Bronchial epithelial cell (primary cell): ENCODE data around the gene WDR64. TPM values are rescaled to one million over a fixed set of nuclear protein-coding genes. Genes with fewer than 3 reads are reported as not detected.

Experiments
- DNase-seq: peaks from one replicate; pipeline ENCODE4 v3.0.0-alpha.2; 2010; ENCODE audit warnings: low read depth
- FAIRE-seq: peaks from 2 replicates; lab custom pipeline; 2011; peaks lifted over from hg19 to GRCh38; lab: Jason Lieb, UNC
- H3K27me3 ChIP-seq: 2 replicates; pipeline ENCODE4 v1.5.1; 2011; ENCODE audit warnings: low read length; ENCODE audit not compliant: control insufficient read depth, insufficient read depth
- H3K36me3 ChIP-seq: 2 replicates; pipeline ENCODE4 v1.5.1; 2011; ENCODE audit warnings: low read length; ENCODE audit not compliant: control insufficient read depth, insufficient read depth
- H3K4me3 ChIP-seq: 2 replicates; pipeline ENCODE4 v1.5.1; 2011; ENCODE audit warnings: mild to moderate bottlenecking, low read depth, low read length, control low read depth
- CTCF ChIP-seq: IDR thresholded peaks from 2 replicates; pipeline ENCODE4 v1.5.1; 2011; ENCODE audit warnings: mild to moderate bottlenecking, moderate library complexity, low read length, control low read depth, inconsistent platforms; ENCODE audit not compliant: insufficient read depth, severe bottlenecking
- total RNA-seq: library from RNA; depleted of rRNA; stranded (reverse); fragments of >200 nt; gene quantifications from 2 replicates; pipeline ENCODE4 v1.2.1, GENCODE V29; 2014

The WDR64 gene
- total RNA-seq, 1 donor from 2014 or later = not detected

- TF ChIP-seq CTCF = no peak
- DNase-seq (no peak), FAIRE-seq (no peak)
- H3K36me3 ChIP-seq = peaks cover 1% of the 10 kb centered on the region
- H3K4me3 ChIP-seq = no peak overlapping the region
- no peaks in the 10 kb centered on the region for H3K27me3 ChIP-seq
Observed at GRCh38 chr1:241624935-241625334, 27.1 kb upstream of the WDR64 start.

GRCh38 chr1:241627453-241628259 is 24.4 kb upstream of the WDR64 start:
- no peak overlapping the region for H3K4me3 ChIP-seq
- H3K36me3 ChIP-seq = peaks cover 1% of the 10 kb centered on the region
- peak; percentile 44 for TF ChIP-seq CTCF
- no peaks in the 10 kb centered on the region for H3K27me3 ChIP-seq
- DNase-seq (peak; percentile 79), FAIRE-seq (no peak)

GRCh38 chr1:241630005-241630404 is 22.1 kb upstream of the WDR64 start:
- FAIRE-seq = no peak
- Histone ChIP-seq H3K36me3 (peaks cover 1% of the 10 kb centered on the region), H3K4me3 (no peak overlapping the region), H3K27me3 (no peaks in the 10 kb centered on the region)
- no peak for DNase-seq
- TF ChIP-seq CTCF = no peak

GRCh38 chr1:241630476-241630875 is 21.6 kb upstream of the WDR64 start:
- FAIRE-seq = no peak
- TF ChIP-seq CTCF = no peak
- no peak for DNase-seq
- H3K36me3 ChIP-seq = peaks cover 3% of the 10 kb centered on the region
- H3K27me3 ChIP-seq = no peaks in the 10 kb centered on the region
- no peak overlapping the region for H3K4me3 ChIP-seq

- Histone ChIP-seq H3K4me3 (no peak overlapping the region), H3K27me3 (no peaks in the 10 kb centered on the region), H3K36me3 (peaks cover 2% of the 10 kb centered on the region)
- DNase-seq = no peak
- no peak for TF ChIP-seq CTCF
- no peak for FAIRE-seq
Observed at GRCh38 chr1:241630899-241631298, 21.2 kb upstream of the WDR64 start.
